ENCODE results near the gene KRTAP4-5.
"Not testable (repeated sequence)": the region's sequence is repeated elsewhere in the genome, so short reads cannot be mapped to it uniquely, and the experiment has no call there.

The KRTAP4-5 gene

DNA sequence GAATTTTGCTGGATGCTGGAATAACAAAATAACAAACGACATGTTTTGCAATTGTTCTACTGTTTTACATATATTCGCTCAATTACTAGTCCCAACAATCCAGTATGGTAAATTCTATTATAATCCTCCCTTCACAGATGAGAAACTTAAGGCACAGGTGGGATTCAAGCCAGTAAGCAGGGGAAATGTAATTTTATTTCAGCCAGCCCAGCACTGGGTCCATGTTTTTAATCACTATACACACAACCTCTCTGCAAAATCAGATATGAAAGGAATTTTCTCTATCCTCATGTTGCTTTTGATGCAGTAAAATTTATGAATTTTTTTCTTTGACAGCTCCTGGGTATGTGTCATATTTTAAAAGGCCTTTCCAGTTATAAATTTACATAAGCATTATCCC lies 4.4 kb downstream of the KRTAP4-5 start:
- DNase-seq: no peak

DNA sequence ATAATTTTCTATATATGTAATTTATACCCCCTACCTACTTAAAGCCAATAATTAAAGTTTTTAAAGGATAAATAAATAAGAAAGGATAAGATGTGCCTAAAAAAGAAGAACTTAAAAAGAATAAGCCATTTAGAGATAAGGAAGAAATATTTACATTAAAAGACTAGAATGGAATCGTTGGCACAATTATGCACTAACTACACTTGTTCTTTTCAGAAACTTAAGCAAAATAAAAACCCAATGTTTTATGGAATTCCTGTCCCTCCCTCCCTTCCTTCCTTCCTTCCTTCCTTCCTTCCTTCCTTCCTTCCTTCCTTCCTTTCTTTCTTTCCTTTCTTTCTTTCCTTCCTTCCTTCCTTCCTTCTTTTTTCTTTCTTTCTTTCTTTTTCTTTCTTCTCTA lies 4.8 kb downstream of the KRTAP4-5 start:
- DNase-seq: no peak

DNA sequence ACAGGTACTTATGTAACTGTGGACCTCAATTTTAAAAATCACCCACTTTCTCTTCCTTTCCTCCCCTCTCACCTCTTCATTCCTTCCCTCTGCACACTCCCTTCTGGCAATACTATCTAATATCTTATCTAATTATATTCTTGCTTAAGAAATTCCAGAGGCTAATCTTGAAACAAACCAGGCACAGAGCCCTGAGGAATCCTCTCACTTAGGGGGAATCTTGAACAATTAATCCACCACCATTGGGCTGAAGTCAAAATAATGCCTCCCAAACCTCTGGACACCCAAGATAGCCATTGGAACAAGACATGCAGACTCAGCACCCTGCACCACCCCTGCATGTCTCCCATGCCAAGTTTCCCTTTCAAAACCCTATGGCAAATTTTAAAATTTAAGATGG lies 8.3 kb downstream of the KRTAP4-5 start:
- no peak for DNase-seq

DNA sequence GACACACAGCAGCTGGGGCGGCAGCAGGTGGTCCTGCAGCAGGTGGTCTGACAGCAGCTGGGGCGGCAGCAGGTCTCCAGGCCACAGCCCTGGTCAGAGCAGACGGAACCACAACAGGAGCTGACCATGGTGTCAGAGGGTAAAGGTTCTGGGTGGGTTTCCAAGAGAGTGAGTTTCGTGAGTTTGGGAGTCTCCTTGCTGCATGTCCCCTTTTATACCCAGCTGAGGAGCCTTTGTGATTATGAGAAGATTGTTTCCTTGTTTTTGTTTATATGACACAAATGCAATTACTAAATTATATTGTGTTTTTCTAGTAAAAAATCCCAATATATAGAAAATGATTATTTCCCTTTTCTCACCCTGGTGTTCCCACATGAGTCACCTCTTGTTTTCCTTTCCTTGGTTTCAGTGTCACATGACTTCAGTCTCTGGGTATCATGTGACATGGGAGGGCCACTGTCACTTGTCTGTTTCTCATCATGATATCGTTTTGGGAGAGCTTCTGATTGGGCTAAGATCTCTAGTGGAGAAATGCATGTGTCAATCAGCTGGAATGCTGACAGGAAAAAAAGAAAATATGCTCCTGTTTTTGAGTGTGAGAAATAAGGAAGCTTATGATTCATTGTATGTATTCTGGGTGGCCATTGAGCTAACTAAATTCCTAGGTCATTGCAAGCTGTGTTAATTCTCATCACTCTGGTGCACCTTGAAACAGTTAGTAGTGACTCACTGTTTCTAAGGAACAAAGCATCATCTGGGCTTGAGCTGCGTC lies 9.1 kb downstream of the KRTAP4-5 start, which contains the start of gene KRTAP4-6:
Gene KRTAP4-6 (minus strand): TSS at position 185 of the 772 bp plus-strand sequence. CDS start 57 bp downstream, at position 128.
- DNase-seq: no peak

DNA sequence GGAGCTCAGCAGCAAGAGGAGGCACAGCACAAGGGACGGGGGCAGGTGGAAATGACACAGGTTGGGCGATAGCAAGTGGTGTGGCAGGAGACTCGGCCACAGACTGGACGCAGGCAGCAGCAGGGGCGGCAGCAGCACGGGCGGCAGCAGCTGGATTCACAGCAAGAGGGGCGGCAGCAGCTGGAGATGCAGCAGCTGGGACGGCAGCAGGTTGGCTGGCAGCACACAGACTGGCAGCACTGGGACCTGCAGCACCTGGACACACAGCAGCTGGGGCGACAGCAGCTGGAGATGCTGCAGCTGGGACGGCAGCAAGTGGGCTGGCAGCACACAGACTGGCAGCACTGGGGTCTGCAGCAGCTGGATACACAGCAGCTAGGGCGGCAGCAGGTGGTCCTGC lies 9.8 kb downstream of the KRTAP4-5 start:
- not testable (repeated sequence) for DNase-seq

DNA sequence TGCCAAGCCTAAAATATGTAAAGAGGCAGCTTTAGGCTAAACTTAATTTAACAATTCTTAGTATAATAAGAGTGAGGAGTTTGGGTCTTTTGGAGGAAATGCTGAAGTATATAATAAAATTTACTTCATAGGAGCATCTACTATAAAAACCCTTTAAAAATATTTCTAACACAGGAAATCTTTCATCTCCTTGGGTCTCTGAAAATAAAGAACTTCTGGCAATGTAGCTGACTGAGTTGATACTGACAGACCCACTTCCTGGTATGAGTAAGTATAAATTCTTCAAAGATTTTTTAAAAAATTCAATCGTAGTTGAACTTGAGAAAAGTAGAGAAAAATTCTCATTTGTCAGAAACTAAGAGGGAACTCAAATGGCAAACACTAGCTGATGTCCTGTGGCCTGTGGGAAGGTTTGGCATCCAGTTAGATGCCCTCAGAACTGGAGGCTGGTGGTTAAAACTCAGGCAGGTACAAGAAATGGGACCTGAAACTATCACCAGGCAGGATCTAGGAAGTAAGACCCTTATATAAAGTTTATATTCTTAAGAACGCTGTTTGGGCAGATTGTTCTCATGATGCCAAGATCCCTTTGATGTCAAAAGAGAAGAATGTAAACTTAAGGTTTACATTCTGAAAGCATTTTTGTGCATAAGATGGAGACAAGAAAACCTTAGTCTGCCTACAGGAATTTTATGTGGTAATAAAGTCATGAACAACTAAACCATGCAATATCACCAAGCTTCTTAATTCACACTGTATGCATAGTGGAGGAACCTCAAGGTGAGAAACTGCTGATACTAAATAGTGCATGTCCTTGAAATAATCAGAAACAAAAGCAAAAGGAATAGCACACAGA lies 15.5 kb downstream of the KRTAP4-5 start:
- DNase-seq: no peak

DNA sequence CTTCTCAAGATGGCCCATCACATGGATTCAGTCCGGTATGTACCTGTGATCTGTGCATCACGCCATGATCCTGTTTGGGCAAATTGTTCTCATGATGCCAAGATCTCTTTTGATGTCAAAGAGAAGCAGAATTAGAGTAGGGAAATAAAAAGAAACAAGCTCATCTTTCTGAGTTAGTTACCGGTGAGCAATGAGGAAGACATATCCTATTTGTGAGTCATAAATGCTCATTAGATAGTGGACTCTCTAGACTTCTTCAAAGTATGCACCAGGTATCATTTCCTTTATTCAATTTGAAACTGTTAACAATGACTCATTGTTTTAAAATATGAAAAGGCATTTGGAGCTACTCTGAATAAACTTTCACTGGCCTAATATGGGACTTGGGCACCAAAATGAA lies 17.6 kb downstream of the KRTAP4-5 start:
- DNase-seq: no peak

DNA sequence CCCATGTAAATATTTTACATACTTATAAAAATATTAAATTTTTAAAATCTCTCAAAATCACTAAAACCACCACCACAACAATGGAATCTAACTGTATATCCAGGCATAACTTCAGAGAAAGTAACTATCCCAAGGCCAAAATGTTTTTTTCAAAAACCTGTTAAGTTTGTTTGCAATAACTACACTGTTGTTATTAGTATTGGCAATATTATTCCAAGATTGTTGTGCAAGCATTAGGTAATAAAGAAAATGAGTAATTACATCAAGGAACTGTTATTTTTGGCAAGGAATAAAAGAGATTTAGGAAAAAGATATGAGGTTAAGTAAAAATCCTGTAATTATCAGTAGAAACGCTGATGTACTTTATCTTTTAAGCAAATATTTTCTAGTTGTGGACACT lies 22.3 kb downstream of the KRTAP4-5 start:
- DNase-seq: no peak

DNA sequence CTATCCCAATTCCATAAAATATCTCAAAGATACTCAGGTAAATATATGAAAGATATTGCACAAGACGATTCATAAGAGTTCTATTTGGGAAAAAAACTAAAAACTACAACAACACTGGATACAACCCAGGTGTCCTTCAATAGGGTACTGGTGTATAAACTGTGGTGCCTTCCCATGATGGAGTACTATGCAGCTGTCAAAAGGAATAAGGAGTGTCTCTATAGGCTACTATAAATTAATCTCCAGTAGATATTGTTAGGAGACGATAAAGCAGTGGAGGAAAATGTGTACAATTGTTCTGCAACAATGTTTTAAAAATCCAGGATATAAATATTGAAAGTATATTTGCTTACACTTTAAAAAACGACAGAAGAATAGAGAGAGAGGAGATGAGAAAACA lies 23.2 kb downstream of the KRTAP4-5 start:
- no peak for DNase-seq

DNA sequence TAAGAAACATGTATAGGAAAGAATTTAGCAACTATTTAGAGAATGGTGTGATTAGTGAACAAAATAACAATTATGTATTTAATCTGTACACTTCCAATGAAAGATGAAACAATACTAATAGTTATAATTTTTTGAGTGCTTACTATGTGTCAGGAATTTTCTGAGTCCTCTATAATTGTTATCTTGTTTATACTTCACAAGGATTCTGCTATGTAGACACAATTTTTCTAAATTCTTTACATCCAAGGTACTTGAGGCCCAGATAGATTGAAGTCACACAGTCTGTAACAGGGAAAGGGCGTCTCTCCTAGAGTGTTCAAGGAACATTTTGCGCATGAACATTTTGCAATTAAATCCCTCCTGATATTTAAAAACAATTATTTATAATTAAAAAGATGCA lies 24.6 kb downstream of the KRTAP4-5 start:
- no peak for DNase-seq

DNA sequence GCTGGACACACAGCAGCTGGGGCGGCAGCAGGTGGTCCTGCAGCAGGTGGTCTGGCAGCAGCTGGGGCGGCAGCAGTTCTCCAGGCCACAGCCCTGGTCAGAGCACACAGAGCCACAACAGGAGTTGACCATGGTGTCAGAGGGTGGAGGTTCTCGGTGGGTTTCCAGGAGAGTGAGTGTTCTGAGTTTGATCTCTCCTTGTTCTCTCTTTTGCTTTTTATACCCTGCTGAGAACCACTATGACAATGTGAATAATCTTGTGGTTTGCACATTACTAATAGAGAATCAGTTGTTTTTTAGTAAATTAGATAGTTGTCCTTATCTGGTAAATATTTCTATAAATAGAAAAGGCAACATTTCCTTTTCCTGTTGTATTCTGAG lies 25.6 kb downstream of the KRTAP4-5 start, which contains the start of gene KRTAP4-12:
Gene KRTAP4-12 (minus strand): TSS at position 192 of the 381 bp plus-strand sequence. CDS start 60 bp downstream, at position 132.
- not testable (repeated sequence) for DNase-seq

DNA sequence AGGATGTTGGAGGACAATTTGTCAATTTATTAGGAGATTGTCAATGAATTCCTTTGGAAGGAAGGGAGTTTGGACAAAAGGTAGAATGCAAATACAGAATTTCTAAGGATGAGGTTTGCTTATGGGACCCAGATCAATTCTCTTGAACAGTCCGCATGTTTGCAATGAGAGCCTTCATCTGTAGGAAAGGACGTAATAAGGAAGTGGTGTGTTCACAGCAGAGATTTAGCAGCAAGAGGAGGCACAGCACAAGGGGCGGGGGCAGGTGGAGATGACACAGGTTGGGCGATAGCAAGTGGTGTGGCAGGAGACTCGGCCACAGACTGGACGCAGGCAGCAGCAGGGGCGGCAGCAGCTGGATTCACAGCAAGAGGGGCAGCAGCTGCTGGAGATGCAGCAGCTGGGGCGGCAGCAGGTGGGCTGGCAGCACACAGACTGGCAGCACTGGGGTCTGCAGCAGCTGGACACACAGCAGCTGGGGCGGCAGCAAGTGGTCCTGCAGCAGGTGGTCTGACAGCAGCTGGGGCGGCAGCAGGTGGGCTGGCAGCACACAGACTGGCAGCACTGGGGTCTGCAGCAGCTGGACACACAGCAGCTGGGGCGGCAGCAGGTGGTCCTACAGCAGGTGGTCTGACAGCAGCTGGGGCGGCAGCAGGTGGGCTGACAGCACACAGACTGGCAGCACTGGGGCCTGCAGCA lies 26.2 kb downstream of the KRTAP4-5 start:
- not testable (repeated sequence) for DNase-seq

DNA sequence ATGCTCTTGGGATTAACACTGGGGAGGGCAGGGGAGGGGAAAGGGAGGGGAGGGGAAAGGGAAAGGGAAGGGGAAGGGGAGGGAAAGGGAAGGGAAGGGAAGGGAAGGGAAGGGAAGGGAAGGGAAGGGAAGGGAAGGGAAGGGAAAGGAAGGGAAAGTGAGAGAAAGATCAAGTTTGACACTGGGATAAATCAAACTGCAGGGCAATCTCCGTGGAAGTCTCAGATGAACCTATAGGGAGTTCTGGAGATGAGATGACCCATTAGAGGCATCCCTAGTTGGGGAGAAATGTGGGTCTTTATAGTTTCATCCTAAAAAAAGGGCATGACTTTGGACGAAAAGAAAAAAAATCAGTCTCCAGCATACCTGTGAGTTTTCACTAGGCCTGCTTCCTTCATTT lies 27.9 kb downstream of the KRTAP4-5 start:
- DNase-seq: no peak

DNA sequence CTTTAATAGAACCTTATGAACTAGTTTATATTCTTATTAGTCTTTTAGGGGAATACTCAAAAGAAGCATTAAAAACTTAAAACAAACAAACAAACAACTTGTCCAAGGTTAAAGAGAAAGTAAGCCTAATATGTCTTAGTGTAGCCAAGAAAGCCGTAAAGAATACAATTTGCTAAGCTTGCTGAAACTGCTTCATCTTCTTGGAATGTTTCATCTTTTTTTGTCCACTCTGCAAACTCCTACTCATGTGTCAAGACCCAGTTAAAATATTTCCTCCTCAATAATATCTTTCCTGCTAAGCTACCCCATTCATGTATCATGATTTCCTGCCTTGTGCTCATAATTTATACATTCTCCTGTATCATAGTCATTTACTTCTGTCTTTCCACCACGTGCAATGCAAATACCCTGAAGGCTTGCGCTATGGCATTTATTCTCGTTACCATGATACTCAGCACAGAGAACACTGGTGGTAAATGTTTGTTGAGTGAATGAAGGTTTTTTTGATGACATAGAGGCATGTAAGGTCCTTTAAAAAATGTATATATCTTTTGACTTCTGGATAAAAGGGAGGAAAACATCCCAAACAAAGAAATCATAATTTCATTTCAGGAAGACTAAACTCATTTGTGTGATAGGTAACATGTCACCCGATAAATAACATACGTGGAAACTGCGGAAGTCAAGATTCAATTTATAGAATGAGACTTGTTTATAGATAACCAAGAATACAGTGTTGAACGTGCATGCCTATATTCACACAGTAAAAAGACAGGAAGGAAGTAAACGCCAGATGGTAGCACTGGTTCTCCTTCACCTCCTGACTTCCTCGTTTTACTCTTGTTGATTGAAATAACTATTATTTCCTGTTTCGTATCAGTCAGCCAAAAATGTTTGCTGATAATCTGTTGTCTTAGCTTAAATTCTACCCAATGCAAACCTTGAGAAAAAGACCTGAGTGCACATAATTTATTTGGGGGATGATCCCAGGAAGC lies 29.6 kb downstream of the KRTAP4-5 start:
- DNase-seq: peak; percentile 32

DNA sequence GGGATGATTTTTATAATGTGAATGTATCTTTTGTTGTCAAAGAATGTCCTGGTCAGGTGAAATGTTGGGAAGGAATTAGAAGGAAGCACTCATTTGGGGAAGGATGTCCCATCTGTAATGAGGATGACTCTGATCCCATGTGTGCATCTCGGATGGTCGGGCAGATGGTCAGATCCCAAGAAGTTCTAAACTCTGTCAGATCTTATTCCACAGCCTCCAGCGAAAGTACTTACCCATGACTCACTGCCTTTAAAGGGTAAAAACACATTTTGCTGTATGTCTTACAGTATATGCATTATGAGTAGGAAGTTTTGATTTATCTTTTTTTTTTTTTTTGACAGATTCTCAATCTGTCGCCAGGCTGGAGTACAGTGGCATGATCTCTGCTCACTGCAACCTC lies 30.9 kb downstream of the KRTAP4-5 start:
- DNase-seq: no peak

DNA sequence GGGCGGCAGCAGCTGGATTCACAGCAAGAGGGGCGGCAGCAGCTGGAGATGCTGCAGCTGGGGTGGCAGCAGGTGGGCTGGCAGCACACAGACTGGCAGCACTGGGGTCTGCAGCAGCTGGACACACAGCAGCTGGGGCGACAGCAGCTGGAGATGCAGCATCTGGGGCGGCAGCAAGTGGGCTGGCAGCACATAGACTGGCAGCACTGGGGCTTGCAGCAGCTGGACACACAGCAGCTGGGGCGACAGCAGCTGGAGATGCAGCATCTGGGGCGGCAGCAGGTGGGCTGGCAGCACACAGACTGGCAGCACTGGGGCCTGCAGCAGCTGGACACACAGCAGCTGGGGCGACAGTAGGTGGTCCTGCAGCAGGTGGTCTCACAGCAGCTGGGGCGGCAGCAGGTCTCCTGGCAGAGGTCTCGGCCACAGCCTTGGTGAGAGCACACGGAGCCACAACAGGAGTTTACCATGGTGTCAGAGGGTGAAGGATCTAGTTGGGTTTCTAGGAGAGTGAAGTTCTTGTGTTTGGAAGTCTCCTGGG lies 31.7 kb downstream of the KRTAP4-5 start, which contains the start of gene KRTAP4-11:
Gene KRTAP4-11 (minus strand): TSS at position 528 of the 541 bp plus-strand sequence. CDS start 58 bp downstream, at position 470.
- DNase-seq: not testable (repeated sequence)

DNA sequence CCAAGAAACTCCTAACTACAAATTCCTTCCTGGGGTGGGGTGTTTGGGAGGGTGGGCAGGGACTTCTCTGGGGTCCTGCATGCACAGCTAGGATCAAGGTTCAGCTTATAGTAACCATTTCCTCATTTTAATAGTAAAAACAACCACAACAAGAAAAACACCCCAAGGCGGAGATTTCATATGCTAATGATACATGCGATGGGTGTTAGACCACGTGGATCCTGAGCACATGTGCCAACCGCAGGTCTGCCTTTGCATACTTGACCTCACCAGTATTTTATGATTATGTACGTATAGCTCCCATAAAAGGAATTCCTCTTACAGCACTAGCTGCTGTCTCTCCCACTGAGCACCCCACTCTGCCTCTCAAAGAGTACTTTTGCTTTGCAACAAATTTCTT lies 33.3 kb downstream of the KRTAP4-5 start:
- no peak for DNase-seq

DNA sequence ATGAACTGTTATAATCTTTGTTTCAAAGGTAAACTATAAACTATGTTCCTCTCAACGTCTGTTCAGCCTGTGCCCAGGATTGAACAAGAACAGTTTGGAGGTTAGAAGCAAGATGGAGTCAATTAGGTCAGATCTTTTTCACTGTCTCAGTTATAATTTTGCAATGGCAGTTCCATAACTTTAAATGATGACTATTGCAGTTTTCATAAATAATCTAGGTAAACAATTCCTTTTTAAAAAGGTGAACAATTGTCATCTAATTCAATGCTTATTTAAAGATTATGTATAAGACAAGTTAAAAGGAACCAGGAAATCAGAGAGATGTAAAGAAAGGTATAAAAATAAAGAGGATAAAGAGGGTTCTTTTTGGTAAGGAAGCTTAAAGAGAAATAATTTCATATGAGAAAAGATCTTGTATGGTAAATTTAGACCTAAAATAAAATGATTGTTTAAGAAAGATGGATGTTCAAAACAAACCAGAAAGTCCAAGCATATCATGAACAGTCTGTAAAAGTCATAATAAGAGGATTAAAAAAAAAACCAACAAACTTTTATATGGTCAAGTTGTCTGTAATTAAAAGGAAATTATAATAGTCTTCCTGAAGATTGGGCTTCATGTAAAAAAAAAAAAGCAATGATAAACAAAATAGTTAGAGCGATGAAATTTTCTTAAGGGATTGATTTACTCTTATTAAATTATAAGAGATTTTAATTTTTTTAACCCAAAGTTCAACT lies 38.3 kb downstream of the KRTAP4-5 start:
- DNase-seq: no peak

DNA sequence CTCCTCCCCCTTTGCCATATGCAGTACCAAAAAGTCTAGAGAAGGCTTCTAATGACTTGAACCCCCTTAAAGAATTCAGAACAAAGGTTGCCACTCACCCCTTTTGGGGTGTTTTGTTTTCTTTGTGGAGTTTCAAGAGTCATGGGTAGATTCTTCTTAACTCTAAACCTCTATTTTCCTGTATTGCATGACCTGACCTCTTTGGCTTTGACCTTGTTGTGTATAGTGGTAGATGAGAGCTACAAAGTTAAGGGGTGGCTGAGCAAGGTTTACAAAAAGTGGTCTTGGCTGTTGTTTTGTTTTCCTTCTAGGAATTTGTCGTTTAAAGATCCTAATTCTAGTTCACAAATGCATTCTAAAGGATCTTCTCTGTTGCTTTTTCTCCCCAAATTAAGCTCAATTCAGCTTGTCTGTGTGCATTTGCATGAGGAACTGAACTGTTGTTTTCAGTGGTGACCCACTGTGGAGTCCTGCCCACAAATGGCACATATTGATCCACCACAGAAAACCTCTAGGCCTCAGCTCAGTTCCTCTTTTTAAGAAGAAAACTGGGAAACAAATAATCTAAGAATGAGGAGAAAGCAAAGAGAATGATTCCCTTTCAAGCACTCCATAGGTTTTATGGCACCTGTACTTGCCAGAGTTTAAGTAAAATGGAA lies 40.8 kb downstream of the KRTAP4-5 start:
- not testable (repeated sequence) for DNase-seq

DNA sequence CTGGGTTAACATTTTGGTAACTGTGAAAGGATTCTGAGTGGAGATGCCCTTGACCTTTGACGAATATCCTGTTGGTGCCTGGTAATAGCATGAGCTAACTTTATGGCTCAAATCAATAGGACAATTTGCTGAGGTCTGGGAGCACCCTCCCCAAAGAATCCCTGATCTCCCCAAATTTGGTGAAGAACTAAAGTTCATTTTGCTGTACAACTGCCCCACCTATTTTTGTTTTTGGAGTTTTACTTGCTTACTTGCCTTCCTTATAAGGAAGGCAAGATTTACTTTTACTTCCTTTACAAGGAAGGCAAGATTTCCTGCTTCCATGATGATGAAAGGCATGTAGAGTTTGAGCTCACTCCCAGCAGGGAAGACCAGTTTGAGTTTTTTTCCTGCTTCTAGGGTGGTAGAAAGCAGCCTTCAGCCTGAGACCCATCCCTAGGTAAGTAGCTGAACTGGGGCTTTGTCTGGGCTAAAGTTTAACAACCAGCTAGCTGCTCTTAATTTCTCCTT lies 41.6 kb downstream of the KRTAP4-5 start:
- no peak for DNase-seq
